ENCODE measurements around the gene TMC6.

The TMC6 gene

DNA sequence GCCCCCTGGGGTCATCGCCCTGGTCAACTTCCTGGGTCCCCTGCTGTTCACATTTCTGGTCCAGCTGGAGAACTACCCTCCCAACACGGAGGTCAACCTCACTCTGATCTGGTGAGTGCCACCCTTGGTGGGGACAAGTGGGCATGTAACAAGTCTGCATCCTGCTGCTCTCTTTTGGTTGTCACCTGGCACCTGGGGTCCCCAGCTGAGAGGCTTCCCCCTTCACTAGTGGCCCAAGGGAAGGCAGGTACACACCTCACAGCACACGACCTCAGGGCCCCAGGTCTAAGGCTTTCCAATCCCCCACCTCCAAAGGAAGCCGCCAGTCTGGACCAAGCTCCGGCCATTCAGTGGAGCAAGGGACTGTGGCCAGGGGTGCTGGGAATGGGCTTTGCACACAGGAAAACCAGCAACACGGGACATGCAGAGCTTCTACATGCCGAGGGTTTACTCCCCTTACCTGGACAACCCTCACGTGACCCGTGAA is 6.4 kb upstream of the TMC6 start:
- no peak for DNase-seq

DNA sequence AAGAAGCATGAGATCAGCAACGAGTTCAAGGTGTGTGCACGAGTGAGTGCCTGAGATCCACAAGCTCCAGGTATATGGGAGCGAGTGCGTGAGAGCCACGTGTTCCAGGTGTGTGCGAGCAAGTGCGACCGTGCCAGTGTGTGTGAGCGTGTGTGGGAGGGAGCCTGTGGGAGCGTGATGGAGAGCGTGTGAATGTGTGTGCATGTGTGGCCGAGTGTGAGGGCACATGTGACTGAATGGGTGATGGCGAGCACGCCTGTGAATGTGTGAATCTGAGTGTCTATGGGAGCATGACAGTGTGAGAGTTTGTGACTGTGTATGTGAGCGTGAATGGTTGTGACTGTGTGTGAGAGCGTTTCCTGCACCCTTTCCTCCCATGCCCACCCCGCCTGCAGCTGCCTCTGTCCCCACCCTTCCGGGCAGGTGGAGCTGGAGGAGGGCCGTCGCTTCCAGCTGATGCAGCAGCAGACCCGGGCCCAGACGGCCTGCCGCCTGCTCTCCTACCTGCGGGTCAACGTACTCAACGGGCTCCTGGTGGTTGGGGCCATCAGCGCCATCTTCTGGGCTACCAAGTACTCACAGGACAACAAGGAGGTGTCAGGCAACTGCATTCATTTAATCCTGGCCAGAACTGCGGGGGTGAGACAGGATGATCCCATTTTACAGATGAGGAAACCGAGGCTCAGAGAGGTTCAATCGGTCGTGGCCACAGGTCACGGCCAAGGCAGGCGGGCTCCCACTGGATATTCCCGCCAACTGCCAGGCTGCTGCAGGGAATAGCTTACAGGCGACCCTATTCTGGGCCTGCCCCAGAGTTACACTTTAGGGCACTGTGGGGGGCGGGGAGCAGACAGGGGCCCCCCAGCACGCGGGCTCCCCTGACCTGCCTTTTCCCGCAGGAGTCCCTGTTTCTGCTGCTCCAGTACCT is 5.7 kb upstream of the TMC6 start:
- DNase-seq, result peak; percentile 70

DNA sequence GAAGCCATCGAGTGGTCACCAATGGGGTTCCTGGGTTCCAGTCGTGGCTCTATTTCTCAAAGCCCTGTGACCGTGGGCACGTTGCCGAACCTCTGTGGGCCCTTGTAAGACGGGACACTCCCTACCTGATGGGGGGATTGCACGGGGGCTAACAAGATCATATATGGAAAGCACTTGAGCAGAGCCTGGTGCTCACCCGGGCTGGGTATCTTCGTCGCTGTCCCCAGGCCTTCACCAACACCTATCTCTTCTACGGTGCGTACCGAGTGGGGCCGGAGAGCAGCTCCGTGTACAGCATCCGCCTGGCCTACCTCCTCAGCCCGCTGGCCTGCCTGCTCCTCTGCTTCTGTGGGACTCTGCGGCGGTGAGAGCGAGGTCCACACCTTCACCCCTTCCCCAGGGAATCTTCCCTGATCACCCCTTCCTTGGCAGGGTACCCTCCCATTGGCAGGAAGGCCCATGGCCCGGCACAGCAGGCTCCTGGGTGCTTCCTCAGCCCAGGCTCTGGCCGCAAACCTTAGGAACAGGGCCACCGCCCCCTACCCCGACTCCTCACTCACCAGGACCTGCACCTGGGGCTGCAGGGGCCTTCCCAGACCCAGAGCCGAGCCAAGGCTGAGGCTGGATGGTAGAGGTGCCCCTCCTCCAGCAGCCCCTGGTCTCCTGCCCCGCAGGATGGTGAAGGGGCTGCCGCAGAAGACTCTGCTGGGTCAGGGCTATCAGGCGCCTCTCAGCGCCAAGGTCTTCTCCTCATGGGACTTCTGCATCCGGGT is 4.8 kb upstream of the TMC6 start:
- no peak for DNase-seq

DNA sequence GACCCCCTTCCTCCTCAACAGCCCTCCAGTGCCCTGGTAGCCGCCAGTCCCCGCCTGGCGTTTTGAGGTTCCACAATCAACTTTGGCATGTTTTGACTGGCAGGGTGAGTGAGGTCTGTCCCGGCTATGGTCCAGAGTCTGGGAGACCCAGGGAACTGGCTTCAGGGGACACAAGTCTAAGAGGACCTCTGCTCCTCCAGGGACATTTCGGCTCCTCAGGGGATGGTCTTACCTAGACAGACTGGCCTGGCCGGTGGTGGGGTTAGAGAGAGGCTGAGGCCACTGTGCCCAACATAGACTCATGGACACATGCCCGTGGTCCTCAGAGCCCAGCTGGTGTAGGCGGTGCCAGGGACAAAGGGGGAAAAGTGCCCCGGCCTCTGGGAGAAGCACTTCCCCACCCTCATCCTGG is 4.2 kb upstream of the TMC6 start:
- no peak for DNase-seq

DNA sequence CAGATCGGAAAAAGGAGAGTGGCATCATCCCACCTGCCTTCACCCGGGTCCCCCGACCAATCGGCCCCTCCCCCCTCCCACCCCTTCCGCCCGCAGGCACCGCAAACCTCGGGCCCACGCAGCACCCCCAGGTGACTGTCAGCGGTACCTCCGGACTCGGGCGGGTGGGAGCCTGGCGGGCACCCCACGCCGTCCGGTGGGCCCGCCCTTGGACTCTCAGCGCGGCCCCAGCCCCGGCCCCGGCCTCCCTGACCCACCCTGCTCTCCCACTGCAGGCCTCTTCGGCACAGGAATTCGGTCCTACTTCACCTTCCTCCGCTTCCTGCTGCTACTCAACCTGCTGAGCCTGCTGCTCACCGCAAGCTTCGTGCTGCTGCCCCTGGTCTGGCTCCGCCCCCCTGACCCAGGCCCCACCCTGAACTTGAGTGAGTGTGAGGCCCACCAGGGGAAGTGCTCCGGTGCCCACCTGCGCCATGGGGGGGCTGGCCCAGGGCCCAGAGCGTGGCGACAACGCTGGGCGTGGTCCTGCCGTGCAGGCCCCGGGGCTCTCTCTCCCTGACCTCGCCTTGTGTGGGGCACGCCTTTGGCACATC is 3.6 kb upstream of the TMC6 start:
- DNase-seq, result no peak

DNA sequence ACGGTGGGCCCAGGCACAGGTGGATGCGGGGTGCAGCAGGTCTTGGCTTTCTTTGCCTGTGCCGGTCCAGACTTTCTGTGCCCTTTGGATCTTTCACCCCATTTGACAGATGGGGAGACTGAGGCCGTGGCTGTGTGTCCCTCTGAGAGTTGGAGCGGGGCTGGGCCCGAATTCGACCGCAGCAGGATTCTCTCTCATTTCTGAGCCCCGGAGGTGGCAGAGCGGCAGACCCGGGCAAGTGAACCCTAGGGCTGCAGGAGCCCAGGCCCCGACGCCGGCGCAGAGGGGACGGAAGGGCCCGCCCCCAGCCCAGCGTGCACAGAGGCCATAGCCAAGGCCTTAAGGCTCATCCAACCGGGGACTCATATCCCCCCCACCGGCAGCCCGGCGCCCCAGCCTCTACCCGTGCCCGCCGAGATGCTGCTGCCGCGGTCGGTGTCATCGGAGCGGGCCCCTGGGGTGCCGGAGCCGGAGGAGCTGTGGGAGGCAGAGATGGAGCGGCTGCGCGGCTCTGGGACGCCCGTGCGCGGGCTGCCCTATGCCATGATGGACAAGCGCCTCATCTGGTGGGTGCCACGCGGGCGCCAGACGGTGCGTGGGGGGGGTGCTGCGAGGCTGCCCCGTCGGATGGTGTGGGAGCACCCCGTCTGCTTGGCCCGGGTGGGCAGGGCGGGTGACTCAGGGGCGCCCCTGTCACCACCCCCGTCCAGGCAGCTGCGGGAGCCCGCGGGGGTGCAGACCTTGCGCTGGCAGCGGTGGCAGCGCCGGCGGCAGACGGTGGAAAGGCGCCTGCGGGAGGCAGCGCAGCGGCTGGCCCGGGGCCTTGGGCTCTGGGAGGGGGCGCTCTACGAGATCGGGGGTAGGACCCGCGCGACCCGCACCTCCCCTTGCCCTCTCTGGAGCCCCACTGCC is 2.9 kb upstream of the TMC6 start:
- DNase-seq, result no peak

DNA sequence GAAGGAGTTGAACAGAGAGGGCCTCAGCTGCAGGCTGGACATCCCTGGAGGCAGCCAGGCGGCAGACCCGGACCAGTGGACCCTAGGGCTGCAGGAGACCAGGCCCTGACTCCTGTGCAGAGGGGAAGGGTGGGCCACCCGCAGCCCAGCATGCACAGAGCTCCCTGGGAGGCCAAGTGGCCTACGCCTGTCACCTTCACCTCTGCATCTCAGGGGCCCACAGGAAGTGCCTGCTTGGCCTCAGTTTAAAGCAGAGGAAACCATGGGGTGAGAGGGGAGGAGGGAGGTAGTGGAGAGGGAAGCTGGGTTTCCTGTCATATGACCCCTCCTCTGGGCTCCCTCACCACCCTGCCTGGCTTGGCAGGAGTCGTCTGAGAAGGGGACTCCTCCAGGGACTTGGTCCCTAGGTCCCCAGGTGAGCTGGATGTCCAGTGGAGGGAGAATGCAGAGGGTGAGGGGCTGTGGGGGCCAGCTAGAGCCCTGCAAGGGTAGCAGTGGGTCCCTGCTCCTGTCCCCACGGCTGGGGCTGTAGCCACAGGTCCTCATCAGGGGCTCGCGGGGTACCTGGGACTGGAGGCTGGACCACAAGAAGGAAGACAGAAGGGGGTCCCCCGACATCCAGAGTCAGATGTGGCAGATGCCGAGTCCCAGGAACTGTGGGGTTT is 2.0 kb upstream of the TMC6 start, which contains the start of gene TMC8:
Gene TMC8 (plus strand): TSS at position 335 of the 665 bp plus-strand sequence. CDS start 818 bp downstream, outside the sequence.
- peak; percentile 66 for DNase-seq

DNA sequence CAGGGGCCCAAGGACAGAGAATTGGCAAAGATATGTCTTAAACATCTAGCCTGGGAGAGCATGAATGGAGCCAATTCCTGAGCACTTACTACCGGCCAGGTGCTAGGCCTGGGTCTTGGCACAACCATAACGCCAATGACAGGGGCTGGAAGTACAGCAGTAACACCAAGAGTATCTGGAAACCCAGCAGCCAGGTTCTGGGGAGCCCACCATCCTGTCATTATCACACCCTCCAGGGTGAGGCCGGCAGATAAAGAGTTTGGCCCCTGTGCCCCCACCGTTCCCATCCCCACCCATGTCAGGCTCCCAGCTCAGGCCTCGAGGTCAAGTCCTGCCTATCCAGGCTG is 1.5 kb upstream of the TMC6 start:
- DNase-seq, result no peak

DNA sequence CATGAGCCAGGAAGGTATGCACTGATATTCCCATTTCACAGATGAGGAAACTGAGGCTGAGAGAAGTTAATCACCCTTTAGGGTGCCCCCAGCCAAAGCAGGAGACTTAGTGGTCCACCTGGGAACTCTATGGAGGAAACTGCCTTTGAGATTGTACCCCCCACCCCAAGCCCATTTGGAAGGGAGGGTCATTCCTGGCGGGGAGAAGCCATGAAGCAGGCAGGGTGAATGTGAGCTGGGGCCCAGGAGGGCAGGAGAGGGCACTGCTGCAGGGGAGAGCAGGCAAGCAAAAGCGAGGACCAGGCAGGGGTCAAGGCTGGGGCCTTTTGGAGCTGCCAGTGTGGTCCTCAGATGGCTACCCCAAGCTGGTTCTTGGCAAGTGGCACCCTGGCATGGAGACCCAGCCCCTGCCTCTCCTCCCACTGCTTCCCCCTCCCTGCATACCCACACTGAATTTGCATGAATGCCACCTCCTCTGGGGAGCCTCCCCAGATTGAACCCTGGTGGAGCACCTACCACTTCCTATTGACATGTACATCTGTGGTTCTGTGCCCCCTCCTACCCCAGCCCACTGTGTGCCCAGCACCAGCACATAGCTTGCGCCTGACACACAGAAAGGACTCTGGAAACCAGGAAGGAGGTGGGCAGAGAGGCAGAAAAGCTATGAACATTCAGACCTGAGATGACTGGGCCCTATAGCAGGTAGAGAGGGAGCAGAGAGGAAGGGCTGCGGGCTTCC is 965 bp upstream of the TMC6 start:
- DNase-seq, result no peak

DNA sequence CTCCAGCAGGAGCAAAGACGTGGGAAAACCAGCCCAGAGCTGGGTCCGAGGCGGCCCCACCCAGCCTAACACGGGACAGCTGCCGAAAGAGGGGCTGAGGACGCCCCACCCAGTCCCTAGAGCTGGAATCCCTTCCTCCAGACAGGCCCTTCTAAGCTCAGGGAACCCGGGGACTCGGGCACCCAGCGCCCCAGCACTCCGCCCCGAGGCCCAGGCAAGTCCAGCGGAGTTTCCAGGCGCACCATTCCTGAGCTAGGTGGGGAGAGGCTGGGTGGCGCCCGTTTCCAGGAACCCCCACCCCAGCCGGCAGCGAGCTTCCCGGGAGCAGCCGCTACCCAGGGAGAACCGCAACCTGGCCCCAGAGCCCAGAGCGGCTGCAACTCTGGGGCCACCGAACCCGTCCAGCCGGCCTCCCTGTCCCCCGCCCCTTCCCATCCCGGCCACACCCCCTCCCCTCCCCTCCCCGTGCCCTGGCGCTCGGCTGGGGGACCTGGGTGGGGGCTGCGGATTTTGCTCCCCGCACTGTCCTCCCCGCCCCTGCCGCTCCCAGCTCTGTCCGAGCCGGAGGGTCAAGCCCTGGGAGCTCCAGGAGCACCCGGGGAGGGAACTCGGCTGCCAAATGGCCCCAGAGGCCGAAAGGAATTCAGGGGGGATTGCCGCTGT is 536 bp downstream of the TMC6 start:
- DNase-seq, result no peak

DNA sequence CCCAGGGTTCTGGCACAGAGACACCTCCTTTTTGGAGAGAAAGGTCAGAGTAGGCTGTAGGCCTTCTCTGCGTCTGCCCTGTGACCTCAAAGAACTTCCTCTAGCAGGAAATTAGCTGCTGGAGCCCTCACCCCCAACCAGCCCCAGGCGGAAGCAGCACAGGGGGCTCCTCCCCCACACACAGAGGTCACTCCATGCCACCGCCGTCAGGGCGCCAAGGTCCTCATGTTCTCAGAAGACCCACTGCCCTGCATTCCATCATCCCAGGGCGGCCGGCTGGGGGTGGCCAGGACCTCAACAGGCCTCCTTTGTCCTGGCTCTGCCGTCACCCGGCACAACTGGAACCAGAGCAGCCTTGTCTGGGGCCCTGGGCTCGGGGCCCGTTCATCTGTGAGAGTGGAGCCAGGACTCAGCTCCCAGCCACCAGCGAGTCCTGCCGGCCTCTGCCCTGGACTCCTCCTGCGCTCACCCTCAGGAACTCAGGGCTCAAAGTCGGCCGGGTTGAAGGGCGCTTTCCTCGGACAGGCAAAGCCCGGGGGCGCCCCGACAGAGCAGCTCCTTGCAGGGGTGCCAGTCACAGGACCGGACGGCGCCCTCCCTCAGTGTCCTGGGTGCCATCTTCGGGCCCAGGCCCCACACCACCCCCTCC is 1.2 kb downstream of the TMC6 start:
- peak; percentile 56 for DNase-seq

DNA sequence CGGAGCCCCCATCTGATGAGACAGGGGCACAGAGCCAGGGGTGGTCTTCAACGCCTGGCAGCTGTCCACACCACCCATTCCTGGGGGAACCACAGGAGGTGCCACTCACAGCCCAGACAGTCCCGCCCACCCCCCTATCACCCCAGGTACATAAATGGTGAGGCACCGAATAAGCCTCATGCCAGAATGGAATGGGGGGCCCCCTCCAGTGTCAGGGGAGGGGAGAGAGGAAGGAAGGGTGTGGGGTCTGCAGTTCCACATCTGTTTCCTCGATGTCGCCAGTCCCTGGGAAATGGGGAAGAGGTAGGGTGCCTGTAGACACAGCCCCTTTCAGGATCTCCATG is 1.7 kb downstream of the TMC6 start:
- no peak for DNase-seq

DNA sequence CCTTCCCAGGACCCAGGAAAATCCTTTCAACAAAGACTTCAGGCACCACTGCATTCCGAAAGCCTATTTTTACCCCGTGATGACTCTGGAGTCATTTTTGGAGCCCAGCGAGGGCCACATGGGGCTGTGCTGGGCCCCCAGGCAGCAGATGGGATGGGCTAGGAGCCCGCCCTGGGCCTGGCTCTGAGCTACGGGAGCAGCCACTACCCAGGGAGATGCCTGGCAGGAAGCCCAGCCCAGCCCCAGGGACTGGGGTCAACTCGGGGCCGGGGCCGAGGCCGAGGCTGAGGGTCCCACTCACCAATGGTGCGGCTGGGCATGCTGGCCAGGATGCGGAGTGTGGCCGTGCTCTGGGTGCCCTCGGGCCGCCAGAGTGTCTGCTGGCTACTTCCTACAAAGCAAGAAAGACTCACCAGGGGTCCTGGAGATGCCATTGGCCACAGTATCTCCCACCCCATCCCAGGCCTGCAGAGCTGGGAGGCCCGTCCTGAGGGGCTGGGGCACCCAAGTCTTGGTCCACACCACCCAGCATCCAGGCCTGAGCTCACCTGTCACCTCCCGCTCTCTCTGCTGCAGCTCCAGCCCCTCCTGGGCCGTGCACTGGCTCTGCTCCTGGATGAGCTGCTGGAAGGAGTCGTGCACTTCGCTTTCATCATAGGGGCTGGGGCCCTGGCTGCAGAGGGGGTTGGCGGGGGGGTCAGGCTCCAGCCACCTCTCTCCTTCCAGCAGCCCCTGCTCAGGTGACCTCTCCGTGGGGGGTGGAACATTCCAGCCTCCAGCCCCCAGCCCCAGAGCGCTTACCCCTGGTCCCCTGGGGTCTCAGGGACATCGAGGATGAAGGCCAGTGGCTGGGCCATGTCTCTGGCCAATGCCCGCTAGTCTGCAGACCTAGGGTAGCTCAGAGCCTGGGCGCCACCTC is 2.3 kb downstream of the TMC6 start:
- DNase-seq, result no peak

DNA sequence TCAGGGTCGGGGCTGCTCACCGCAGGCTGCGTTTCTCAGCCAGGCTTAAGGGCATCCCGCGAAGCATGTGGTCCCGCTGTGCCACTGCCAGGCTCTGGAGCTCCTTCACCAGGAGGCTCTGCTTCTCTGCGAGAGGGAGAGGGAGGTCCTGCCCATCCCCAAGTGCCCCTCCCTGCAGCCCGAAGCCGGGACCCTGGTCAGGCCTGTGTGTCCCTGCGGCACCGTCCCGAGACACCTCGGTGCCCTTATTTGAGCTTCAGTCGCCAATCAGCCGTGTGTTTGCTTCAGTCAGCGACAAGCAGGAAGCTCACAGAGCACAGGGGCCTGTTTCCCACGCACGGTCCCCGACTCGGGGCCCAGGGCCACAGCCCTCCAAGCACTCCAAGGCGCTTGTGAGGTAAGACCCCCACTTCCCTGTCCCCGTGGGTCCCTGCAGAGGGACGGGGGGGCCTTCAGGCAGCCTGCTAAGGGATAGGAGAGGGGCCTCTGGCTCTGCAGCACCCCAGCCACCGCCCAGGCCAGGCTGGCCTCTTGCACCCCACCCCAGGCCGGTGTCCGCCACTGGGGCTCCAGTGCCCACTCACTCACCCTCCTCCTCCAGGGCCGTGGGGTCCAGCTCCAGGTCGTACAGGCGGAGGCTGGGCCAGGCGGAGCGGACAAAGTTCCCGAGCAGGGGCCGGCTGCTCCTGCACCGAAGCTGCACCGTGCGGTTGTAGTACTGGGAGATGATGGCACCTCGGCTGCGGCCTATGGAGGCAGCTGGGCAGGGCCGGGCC is 3.2 kb downstream of the TMC6 start:
- DNase-seq, result no peak

DNA sequence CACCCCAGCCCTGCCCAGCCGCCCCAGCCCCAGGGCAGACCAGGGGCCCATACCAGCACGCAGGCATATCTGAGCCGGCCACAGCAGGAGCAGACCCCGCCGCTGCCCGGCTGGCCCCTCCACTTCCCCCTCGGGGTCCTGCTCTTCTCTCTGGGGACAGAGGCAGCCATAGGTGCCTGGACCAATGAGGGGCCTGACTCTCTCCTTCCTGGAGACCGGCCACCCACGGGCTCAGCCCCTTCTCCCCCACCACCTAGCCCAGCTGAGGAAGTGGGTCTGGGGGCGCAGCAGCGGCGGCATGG is 3.8 kb downstream of the TMC6 start:
- DNase-seq, result no peak

DNA sequence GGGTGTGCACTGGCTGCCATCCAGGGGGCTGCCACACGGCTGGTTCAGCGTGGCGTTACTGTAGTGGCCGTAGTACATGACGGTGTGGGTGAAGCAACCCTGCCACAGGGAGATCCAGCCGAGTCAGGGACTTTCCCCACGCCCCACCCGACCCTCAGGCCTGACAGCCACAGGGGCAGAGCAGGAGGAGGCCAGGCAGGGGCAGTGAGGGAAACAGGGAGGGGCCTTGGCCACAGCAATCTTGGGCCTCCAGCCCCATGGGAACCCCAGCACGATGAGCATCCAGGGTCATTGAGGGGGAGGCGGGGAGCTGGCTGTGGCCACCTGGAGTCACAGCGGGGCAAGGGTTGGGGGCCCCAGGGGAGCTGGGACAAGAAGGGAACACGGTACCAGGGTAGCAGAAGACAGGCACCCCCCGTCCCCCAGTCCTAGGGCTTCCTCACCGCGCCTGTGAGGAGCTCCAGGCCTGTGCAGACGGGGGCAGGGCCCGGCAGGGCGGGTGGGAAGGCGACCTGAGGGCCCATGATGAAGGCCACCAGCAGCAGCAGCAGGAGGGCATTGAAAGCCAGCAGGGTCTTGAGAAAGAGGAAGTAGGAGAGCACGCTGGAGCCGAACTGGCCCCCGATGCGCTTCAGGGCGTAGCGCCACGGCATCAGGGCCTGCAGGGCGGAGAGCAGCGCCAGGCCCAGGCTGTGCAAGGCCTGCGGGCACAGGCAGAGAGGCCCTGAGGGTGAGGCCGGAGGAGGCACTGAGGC is 4.3 kb downstream of the TMC6 start:
- DNase-seq, result no peak

DNA sequence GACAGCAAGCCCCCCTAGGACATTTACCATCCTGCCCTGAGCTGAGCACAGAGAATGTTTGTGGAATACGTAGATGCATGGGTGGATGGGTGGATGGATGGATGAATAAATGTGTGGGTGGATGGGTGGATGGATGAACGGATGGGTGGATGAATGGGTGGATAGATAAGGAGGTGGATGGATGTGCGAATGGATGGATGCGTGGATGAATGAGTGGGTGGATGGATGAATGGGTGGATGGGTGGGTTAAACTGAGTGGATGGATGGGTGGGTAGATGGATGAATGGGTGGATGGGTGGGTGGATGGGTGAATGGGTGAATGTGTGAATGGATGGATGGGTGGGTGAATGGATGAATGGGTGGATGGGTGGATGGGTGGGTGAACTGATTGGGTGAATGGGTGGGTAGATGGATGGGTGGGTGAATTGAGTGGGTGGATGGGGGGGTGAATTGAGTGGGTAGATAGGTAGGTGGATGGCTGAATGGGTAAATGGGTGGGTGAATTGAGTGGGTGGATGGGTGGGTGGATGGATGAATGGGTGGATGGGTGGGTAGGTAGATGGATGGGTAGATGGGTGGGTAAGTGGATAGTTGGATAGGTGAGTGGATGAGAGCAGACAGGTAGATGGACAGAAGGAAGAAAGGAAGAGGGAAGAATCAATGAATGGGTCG is 5.2 kb downstream of the TMC6 start:
- DNase-seq, result no peak

All from T-helper 9 cell (primary cell).